Loucy (cell line): ENCODE data around the gene SPEF2.

Experiments
- H2AFZ ChIP-seq: fragments of 200-600 bp; sonication (generic); 2 replicates; pipeline ENCODE4 v1.6.0; 2016; ENCODE audit warnings: antibody characterized with exemption, mild to moderate bottlenecking, low read length, moderate library complexity
- H3F3A ChIP-seq: fragments of 200-600 bp; 2 replicates; pipeline ENCODE4 v1.6.0; 2016; ENCODE audit warnings: antibody characterized with exemption, low read depth, mild to moderate bottlenecking
- H3K27me3 ChIP-seq: fragments of 200-600 bp; sonication (generic); 2 replicates; pipeline ENCODE4 v1.6.1; 2014; ENCODE audit warnings: low read length, mild to moderate bottlenecking; ENCODE audit not compliant: insufficient read depth, poor library complexity, severe bottlenecking
- H3K36me3 ChIP-seq: fragments of 200-600 bp; sonication (generic); 2 replicates; pipeline ENCODE4 v1.6.1; 2016; ENCODE audit warnings: low read length; ENCODE audit not compliant: insufficient read depth
- H3K4me1 ChIP-seq: fragments of 200-600 bp; sonication (generic); 2 replicates; pipeline ENCODE4 v1.5.1; 2014; ENCODE audit warnings: low read length, mild to moderate bottlenecking; ENCODE audit not compliant: insufficient read depth, poor library complexity, severe bottlenecking
- H3K4me2 ChIP-seq: fragments of 200-600 bp; sonication (generic); 2 replicates; pipeline ENCODE4 v1.6.0; 2014; ENCODE audit warnings: antibody characterized with exemption, low read length, low read depth, mild to moderate bottlenecking; ENCODE audit not compliant: poor library complexity, severe bottlenecking
- H3K4me3 ChIP-seq: fragments of 200-600 bp; sonication (generic); 2 replicates; pipeline ENCODE4 v1.5.1; 2014; ENCODE audit warnings: low read length, mild to moderate bottlenecking, mixed read lengths; ENCODE audit not compliant: poor library complexity, severe bottlenecking
- H3K79me2 ChIP-seq: fragments of 200-600 bp; sonication (generic); 2 replicates; pipeline ENCODE4 v1.6.1; 2014; ENCODE audit warnings: low read length; ENCODE audit not compliant: insufficient read depth
- H3K9ac ChIP-seq: fragments of 200-600 bp; sonication (generic); 2 replicates; pipeline ENCODE4 v1.6.0; 2014; ENCODE audit warnings: mild to moderate bottlenecking, low read depth, low read length, moderate library complexity; ENCODE audit not compliant: poor library complexity, severe bottlenecking
- H3K9me2 ChIP-seq: fragments of 200-600 bp; sonication (generic); replicated peaks from 2 replicates; pipeline ENCODE4 v1.6.1; 2016; ENCODE audit warnings: low read depth, low read length, mixed read lengths
- H3K9me3 ChIP-seq: fragments of 200-600 bp; sonication (generic); 2 replicates; pipeline ENCODE4 v1.6.1; 2014; ENCODE audit warnings: mild to moderate bottlenecking, antibody characterized with exemption, low read length, low read depth; ENCODE audit not compliant: insufficient read depth
- H4K20me1 ChIP-seq: fragments of 200-600 bp; sonication (generic); 2 replicates; pipeline ENCODE4 v1.6.0; 2014; ENCODE audit warnings: antibody characterized with exemption, low read length, mild to moderate bottlenecking; ENCODE audit not compliant: insufficient read depth, poor library complexity, severe bottlenecking
- CTCF ChIP-seq: fragments of 200-600 bp; sonication (generic); conservative IDR thresholded peaks from 2 replicates; pipeline ENCODE4 v1.5.1; 2014; ENCODE audit warnings: mild to moderate bottlenecking, antibody characterized with exemption, low read length
- EZH2phosphoT487 ChIP-seq: fragments of 200-600 bp; IDR thresholded peaks from 2 replicates; pipeline ENCODE4 v1.6.1; 2018; ENCODE audit warnings: antibody characterized with exemption, mild to moderate bottlenecking, moderate library complexity, borderline replicate concordance

Gene SPEF2

GRCh38 chr5:35819668-35820067, 202.0 kb downstream of the SPEF2 start:
- Histone ChIP-seq H3F3A (no peaks in the 10 kb centered on the region), H3K9me3 (no peaks in the 10 kb centered on the region), H4K20me1 (no peaks in the 10 kb centered on the region), H3K4me2 (no peak overlapping the region), H3K9ac (no peak overlapping the region), H3K79me2 (no peaks in the 10 kb centered on the region), H3K36me3 (no peaks in the 10 kb centered on the region), H3K4me1 (no peaks in the 10 kb centered on the region), H3K4me3 (no peak overlapping the region), H3K27me3 (no peaks in the 10 kb centered on the region), H3K9me2 (no peaks in the 10 kb centered on the region), H2AFZ (no peak overlapping the region)
- TF ChIP-seq CTCF (no peak), EZH2phosphoT487 (no peak)

- Histone ChIP-seq H3K4me2 (no peak overlapping the region), H2AFZ (no peak overlapping the region), H3K9me2 (no peaks in the 10 kb centered on the region), H3F3A (no peaks in the 10 kb centered on the region), H3K27me3 (no peaks in the 10 kb centered on the region), H3K79me2 (no peaks in the 10 kb centered on the region), H4K20me1 (no peaks in the 10 kb centered on the region), H3K9me3 (no peaks in the 10 kb centered on the region), H3K9ac (no peak overlapping the region), H3K4me1 (no peaks in the 10 kb centered on the region), H3K4me3 (no peak overlapping the region), H3K36me3 (no peaks in the 10 kb centered on the region)
- TF ChIP-seq CTCF (no peak), EZH2phosphoT487 (no peak)
Observed at GRCh38 chr5:35820735-35821134, 203.1 kb downstream of the SPEF2 start.

- Histone ChIP-seq H3K9ac (no peak overlapping the region), H2AFZ (no peak overlapping the region), H3K9me3 (no peaks in the 10 kb centered on the region), H3K4me3 (no peak overlapping the region), H3K27me3 (no peaks in the 10 kb centered on the region), H3K4me2 (no peak overlapping the region), H3K79me2 (no peaks in the 10 kb centered on the region), H3K9me2 (no peaks in the 10 kb centered on the region), H3K36me3 (no peaks in the 10 kb centered on the region), H4K20me1 (no peaks in the 10 kb centered on the region), H3F3A (no peaks in the 10 kb centered on the region), H3K4me1 (no peaks in the 10 kb centered on the region)
- no peak for TF ChIP-seq CTCF
- TF ChIP-seq EZH2phosphoT487 = no peak
Observed at GRCh38 chr5:35821513-35821912, 203.8 kb downstream of the SPEF2 start.
